HG03025 (cell line): ENCODE data around the gene ADGRD1.
"Not testable (repeated sequence)": the region's sequence is repeated elsewhere in the genome, so short reads cannot be mapped to it uniquely, and the experiment has no call there.

ENCODE experiments used
- ATAC-seq: cut with Tn5 transposase; IDR thresholded peaks from one replicate; pipeline ENCODE4 v1.9.1; 2021; ENCODE audit warnings: mild to moderate bottlenecking, moderate library complexity; ENCODE audit not compliant: unreplicated experiment, low FRiP score

ADGRD1 gene

DNA sequence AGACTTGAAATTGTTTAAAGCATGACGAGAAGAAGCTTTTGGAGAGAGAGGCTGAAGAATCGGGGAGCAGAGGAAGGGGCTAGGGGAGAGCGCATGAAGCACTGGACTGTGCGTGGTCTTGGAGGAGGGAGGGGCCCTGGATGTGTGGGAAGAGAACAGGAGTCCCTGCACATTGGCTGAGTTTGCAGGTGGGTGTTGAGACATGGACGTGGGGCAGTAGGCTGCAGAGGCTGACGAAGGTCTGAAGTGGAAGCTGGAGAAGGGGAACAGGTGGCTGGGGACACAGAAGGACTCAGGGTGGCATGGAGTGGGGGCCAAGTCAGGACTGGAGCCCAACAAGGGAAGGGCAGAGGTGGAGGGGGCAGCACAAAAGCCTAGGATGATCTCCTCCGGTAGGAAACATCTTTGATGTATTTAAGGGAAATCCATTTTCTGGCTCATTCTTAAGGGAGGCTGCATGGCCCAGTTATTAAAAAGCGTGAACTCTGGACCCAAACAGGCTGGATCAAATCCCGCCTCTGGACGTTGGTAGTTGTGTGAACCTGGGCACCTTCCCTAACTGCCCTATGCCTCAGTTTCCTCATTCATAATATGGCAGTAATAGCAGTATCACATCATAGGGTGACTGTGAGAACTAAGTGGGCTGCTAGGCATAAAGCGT lies 29.0 kb downstream of the ADGRD1 start:
- ATAC-seq: no peak

DNA sequence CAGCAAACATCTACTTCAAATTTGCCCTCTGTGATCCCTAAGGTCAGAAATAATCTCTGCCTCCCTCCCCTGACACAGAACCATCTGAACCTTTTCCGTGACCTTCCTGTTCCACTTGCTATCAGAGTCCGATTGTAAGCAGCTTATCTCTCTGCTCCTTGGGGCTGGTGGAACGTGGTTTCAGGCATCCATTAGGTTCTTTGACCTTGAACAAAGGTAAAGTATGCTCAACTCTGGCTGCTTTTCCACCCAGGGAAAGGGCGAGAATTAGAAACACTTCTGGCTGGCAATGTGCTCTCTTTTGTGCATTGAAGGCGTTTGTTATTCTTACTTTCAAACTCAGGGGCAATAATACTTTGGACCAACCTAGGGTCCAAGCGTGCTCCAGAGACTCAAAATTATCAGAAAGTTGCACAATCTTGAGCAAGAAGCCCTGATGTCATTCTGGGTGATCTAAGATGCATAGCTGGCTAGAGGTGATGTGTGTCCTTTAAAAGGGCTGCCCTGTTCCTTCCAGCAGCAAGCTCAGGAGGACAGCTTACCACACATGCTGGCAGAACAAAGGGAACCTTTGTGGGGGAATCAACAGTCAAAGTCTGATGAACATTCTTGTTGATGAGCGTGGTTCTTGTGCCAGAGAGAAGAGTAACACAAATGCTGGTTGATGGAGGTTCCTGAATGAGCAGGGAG lies 29.8 kb downstream of the ADGRD1 start:
- no peak for ATAC-seq

- ATAC-seq: no peak
Measured at GRCh38 chr12:130984183-130985058, 30.7 kb downstream of the ADGRD1 start.

GRCh38 chr12:130987151-130987931 lies 33.6 kb downstream of the ADGRD1 start:
- no peak for ATAC-seq

DNA sequence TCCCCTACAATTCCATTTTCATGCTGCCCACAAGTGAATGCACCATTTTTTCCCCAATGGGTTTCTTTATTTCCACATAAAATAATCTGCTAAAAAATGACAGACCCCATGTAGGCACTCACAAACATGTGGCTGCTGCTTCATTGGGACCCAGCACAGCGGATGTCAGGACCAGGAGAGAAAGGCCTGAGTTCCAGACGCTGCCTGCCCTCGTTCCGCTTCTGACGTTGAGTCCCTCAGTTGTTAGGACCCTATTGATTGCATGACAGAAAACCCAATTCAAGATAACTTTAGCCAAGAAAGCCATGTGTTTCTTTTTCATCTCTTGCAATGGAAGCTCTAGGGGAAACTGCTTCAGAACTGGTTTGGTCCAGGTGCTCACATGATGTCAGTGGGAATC lies 34.6 kb downstream of the ADGRD1 start:
- ATAC-seq: no peak

DNA sequence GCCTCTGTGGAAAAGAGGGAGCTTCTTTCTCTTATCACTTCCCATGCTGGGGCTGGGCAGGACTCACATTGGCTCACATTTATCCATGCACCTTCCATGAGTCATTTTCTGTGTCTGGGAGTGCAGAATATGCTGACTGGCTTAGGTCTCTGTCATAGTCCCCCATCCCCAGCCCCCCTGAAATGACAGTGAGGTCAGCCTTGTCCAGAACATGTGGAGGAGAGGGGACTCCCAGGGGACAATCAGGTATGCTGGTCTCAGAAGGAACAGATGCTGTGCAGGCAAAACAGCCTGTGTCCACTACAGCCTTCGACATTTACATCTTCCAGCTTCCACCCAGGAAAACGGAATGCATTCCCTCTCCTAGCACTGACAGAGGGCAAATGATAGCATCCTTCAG lies 35.0 kb downstream of the ADGRD1 start:
- no peak for ATAC-seq

DNA sequence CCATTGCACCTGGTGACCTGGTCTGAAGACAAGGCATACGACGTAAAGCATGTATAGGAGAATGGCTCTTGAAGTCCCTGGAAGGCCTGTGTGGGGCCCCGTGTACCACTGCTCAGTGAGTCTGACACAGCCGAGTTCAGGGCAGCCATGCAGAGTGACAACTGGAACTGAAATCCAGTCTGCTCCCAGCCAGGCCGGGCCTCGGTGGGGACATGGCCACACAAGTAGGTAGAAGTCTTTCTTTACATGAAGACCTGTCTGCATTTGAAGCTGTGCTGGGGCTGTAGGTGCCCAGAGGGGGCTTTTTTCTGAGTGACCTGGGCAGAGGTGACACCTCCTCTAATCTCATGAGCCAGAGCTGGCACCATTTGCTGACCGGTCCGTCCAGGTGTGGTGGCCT lies 35.7 kb downstream of the ADGRD1 start:
- ATAC-seq: no peak

GRCh38 chr12:130990034-130990433 lies 36.3 kb downstream of the ADGRD1 start:
- no peak for ATAC-seq

GRCh38 chr12:130992448-130992847 lies 38.7 kb downstream of the ADGRD1 start:
- no peak for ATAC-seq

DNA sequence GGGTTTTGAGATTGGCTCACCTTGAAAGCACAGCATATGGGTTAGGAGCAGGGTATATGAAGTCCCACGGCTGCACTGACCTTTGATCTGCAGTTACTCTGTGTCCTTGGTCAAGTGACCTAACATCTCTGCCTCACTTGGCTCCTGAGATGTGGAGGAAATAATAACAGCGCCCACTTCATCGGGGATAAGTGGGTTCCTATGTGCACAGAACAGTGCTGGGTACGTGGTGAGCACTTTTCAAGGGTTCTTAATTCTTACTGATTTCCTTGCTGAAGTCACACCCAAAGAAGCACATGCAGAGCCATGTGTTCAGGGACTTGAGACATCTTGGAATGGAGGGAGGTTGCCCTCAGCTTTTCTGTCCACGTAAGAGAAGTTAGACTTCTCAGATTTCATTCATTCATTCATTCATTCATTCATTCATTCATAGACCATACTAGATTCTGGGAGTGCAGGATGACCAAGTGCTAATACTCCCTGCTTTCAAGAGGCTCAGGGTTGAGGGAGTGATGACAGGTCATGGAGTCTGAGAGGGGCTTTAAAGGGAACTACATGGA lies 39.4 kb downstream of the ADGRD1 start:
- ATAC-seq: no peak

DNA sequence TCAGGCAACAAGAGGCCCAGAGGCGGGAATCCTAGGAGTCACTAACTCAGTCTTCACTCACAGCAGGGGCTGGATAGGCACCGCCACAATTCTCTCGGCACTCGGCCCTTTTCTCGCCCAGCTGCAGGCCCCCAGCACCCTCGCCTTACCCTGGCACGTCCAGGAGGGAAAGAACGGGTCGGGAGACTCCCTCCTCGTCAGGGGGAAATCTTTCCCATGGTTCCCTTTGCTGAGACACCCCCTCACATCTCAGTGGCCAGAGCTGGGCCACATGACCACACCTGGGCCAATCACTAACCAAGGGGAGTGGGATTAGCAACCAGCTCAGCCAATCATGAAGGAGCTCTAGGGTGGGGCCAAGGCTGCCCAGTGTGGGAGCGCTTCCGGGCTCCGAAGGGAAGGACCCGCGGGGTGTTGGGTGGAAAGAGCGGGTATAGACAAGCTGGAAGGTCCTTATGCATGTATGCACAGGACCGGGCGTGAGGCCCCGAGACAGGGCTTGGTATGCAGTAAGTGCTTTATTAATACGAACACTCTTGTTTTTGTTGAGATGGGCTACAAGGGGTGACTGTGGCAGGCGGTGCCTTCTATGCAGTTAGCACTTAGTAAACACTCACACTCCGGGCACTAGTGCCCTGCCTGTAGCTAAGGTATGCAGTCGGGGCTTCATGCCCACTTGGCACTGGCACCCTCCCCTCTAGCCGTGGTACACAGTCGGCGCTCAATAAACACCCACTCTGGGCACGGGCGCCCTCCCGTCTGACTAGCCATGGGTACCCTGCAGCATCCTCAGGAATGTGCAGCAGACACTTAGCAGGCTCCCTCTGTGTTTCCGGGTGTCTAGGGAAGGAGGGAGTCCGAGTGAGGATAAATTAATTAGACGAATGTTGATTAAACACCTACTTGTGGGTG lies 40.3 kb downstream of the ADGRD1 start:
- no peak for ATAC-seq

DNA sequence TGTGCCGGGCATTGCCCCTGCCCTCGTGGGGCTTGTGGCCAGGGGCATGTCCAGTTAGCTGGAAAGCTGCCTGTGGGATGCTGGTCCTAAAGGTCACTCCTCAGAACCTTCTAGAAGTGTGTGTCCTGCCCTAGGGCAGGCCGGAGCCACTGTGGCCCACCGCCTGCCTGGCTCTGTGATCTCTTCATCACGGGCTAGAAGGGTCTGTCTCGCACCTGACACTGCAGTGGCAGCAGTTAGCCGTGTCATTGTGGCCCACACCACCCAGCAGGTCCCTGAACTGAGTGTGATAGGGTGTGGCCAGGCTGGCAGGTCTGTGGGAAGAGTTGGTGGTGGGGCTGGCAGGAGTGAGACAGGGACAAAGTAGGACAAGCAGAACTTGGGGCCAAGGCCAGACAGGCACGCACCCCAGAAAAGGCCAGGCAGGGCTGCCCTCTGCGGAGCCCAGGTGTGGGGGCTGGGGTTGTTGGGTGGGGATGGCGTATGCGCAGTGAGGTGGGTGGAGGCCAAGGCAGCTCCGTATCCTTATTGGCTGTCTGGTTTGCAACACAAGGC lies 41.2 kb downstream of the ADGRD1 start:
- no peak for ATAC-seq

DNA sequence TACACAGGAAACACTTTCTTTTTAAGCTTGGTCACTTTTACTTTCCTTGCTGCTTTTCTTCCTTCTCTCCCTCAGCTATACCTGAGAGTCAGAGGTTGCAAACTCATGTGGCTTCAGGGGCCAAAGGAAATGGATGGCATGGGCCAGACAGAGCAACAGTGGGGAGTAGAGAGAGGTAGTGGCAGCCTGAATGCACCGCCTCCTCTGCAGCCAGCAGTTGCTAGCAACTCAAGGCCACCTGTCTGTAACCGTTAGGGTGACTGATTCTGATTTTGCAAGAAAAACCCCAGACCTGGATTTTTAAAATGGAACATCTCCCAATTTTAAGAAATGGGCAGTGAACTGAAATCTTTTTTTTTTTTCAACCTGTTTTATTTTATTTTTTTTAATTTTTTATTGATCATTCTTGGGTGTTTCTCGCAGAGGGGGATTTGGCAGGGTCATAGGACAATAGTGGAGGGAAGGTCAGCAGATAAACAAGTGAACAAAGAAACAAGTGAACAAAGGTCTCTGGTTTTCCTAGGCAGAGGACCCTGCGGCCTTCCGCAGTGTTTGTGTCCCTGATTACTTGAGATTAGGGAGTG lies 41.8 kb downstream of the ADGRD1 start:
- not testable (repeated sequence) for ATAC-seq

- ATAC-seq: no peak
Measured at GRCh38 chr12:130998136-130998535, 44.4 kb downstream of the ADGRD1 start.

GRCh38 chr12:131000000-131000486 lies 46.3 kb downstream of the ADGRD1 start:
- no peak for ATAC-seq

GRCh38 chr12:131001493-131001892 lies 47.8 kb downstream of the ADGRD1 start:
- ATAC-seq: no peak

DNA sequence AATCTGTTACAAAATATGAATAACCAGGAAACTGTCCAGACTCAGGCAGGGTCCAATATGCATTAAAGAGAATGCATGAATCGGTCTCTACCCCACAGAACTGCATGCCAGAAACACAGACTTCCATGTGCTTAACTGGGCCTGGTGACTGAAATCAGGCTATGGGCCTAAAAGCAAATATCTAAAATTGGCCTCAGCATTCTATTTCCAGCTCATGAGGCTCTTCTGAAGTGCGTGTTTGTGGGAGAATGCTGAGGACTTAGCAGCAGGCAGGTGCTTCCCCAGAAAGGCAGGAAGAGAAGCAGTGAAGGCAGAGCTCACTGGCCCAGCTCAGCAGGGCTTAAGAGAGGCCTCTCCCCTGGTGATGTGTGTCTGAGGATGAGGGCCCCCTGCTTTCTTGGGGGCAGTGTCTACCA lies 48.5 kb downstream of the ADGRD1 start:
- ATAC-seq: no peak

DNA sequence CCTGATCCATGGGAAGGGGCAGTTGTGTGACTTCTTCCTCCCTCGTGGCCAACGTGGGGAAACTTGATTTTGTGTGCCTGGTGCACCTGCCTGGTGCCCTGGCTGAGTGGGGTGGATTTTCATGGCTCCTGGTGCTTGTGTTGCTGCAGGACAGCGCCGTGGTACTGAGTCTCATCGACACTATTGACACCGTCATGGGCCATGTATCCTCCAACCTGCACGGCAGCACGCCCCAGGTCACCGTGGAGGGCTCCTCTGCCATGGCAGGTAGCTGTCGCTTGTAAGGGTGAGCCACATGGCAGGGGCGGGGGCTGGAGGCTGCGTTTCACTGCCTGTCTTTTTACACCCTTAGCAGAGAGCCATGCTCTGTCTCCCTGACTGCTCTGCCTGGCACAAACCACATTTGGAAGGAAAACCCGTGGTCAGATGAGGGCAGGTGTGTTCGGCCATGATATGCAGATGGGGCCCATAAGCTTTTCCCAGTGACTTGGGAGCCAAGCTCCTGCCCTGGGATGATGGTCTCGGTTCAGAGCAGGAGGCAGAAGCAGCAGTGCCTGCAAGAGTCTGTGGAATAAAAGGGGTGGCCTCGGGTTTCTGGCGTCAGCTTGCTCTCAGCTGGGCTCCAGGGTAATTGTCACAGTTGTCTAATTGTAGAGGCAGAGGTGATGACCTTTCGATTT lies 49.5 kb downstream of the ADGRD1 start:
- no peak for ATAC-seq
